HG02870 (cell line): ENCODE data around the gene KIAA1217.
"Not testable (repeated sequence)": the region's sequence is repeated elsewhere in the genome, so short reads cannot be mapped to it uniquely, and the experiment has no call there.

Experiments used
- ATAC-seq: cut with Tn5 transposase; IDR thresholded peaks from one replicate; pipeline ENCODE4 v1.9.1; 2021; ENCODE audit warnings: mild to moderate bottlenecking, moderate library complexity; ENCODE audit not compliant: unreplicated experiment

The KIAA1217 gene

GRCh38 chr10:24459836-24460235 is 250.9 kb downstream of the KIAA1217 start:
- ATAC-seq: no peak

- ATAC-seq: no peak
Observed at GRCh38 chr10:24462291-24462813, 253.4 kb downstream of the KIAA1217 start.

GRCh38 chr10:24462889-24463552 is 254.1 kb downstream of the KIAA1217 start:
- ATAC-seq: no peak

GRCh38 chr10:24463611-24464426 is 254.9 kb downstream of the KIAA1217 start:
- ATAC-seq: peak; percentile 76

- no peak for ATAC-seq
Observed at GRCh38 chr10:24465124-24465874, 256.4 kb downstream of the KIAA1217 start.

- ATAC-seq: peak; percentile 61
Observed at GRCh38 chr10:24465891-24466818, 257.2 kb downstream of the KIAA1217 start.

- no peak for ATAC-seq
Observed at GRCh38 chr10:24467136-24467535, 258.2 kb downstream of the KIAA1217 start.

GRCh38 chr10:24467605-24468004 is 258.7 kb downstream of the KIAA1217 start:
- ATAC-seq: no peak

GRCh38 chr10:24468281-24468751 is 259.4 kb downstream of the KIAA1217 start:
- no peak for ATAC-seq

- ATAC-seq: no peak
Observed at GRCh38 chr10:24469993-24470392, 261.1 kb downstream of the KIAA1217 start.

- no peak for ATAC-seq
Observed at GRCh38 chr10:24475598-24475997, 266.7 kb downstream of the KIAA1217 start.

- ATAC-seq: no peak
Observed at GRCh38 chr10:24476913-24477701, 268.2 kb downstream of the KIAA1217 start.

- no peak for ATAC-seq
Observed at GRCh38 chr10:24477915-24478314, 269.0 kb downstream of the KIAA1217 start.

- ATAC-seq: no peak
Observed at GRCh38 chr10:24479806-24480205, 270.9 kb downstream of the KIAA1217 start.

GRCh38 chr10:24480447-24480846 is 271.5 kb downstream of the KIAA1217 start:
- ATAC-seq: no peak

GRCh38 chr10:24481241-24481640 is 272.3 kb downstream of the KIAA1217 start:
- no peak for ATAC-seq

- not testable (repeated sequence) for ATAC-seq
Observed at GRCh38 chr10:24482713-24483112, 273.8 kb downstream of the KIAA1217 start.

- ATAC-seq: peak; percentile 62
Observed at GRCh38 chr10:24483701-24484100, 274.8 kb downstream of the KIAA1217 start.

- no peak for ATAC-seq
Observed at GRCh38 chr10:24484771-24485170, 275.8 kb downstream of the KIAA1217 start.
